Brain microvascular endothelial cell (primary cell): ENCODE results near the gene CCDC88C.

Experiments used
- DNase-seq: peaks from one replicate; pipeline ENCODE4 v3.0.0-alpha.2; 2020
- H3K27ac ChIP-seq: fragments of 250-450 bp; sonication (Bioruptor Pico); 2 replicates; pipeline ENCODE4 v1.5.1; 2020; ENCODE audit warnings: mild to moderate bottlenecking, moderate library complexity
- H3K27me3 ChIP-seq: fragments of 250-450 bp; sonication (Bioruptor Pico); replicated peaks from 2 replicates; pipeline ENCODE4 v1.5.1; 2020; ENCODE audit warnings: mild to moderate bottlenecking
- H3K36me3 ChIP-seq: fragments of 250-450 bp; sonication (Bioruptor Pico); replicated peaks from 2 replicates; pipeline ENCODE4 v1.5.1; 2020; ENCODE audit warnings: mild to moderate bottlenecking
- H3K4me3 ChIP-seq: 2 replicates; pipeline ENCODE4 v1.5.1; 2011; ENCODE audit warnings: low read depth, mild to moderate bottlenecking, control low read depth, low read length, moderate library complexity
- CTCF ChIP-seq: IDR thresholded peaks from 2 replicates; pipeline ENCODE4 v1.5.1; 2011; ENCODE audit warnings: low read depth, mild to moderate bottlenecking, moderate library complexity, low read length, control low read depth, inconsistent platforms; ENCODE audit errors: missing control alignments
- in situ Hi-C: cut with HindIII; loops from 2 replicates; pipeline ENCODE4 v1.10.0; 2017; ENCODE audit warnings: low sequenced_read_pairs, low pct_ligation_motif_present

Gene CCDC88C

GRCh38 chr14:91366749-91367148 lies 50.9 kb downstream of the CCDC88C start:
- Histone ChIP-seq H3K4me3 (no peak overlapping the region), H3K27ac (no peak overlapping the region), H3K36me3 (no peaks in the 10 kb centered on the region), H3K27me3 (no peaks in the 10 kb centered on the region)
- in situ Hi-C loops = no loop called here
- no peak for TF ChIP-seq CTCF
- DNase-seq = no peak

GRCh38 chr14:91365552-91365951 lies 52.1 kb downstream of the CCDC88C start:
- no peak for TF ChIP-seq CTCF
- Histone ChIP-seq H3K4me3 (no peak overlapping the region), H3K27ac (no peak overlapping the region), H3K36me3 (no peaks in the 10 kb centered on the region), H3K27me3 (no peaks in the 10 kb centered on the region)
- DNase-seq = no peak
- in situ Hi-C loops = no loop called here

GRCh38 chr14:91364524-91365270 lies 52.9 kb downstream of the CCDC88C start:
- no peak for DNase-seq
- Histone ChIP-seq H3K36me3 (no peaks in the 10 kb centered on the region), H3K27ac (no peak overlapping the region), H3K27me3 (no peaks in the 10 kb centered on the region), H3K4me3 (no peak overlapping the region)
- in situ Hi-C loops = no loop called here
- no peak for TF ChIP-seq CTCF

GRCh38 chr14:91363776-91364523 lies 53.7 kb downstream of the CCDC88C start:
- TF ChIP-seq CTCF = no peak
- no peak for DNase-seq
- no peak overlapping the region for H3K27ac ChIP-seq

GRCh38 chr14:91361233-91361811 lies 56.3 kb downstream of the CCDC88C start:
- TF ChIP-seq CTCF = no peak
- in situ Hi-C loops = no loop called here
- H3K36me3 ChIP-seq = no peaks in the 10 kb centered on the region
- H3K27me3 ChIP-seq = no peaks in the 10 kb centered on the region
- H3K27ac ChIP-seq = no peak overlapping the region
- no peak for DNase-seq
- no peak overlapping the region for H3K4me3 ChIP-seq

More at GRCh38 chr14:91363776-91364523, 53.7 kb downstream of the CCDC88C start:
- Histone ChIP-seq H3K27me3 (no peaks in the 10 kb centered on the region), H3K4me3 (no peak overlapping the region), H3K36me3 (no peaks in the 10 kb centered on the region)
- in situ Hi-C loops = no loop called here
